Osteocyte (in vitro differentiated cells): ENCODE measurements around the gene CUBN. TPM values are rescaled to one million over a fixed set of nuclear protein-coding genes. Genes with fewer than 3 reads are reported as not detected.
"Not testable (repeated sequence)": the region's sequence is repeated elsewhere in the genome, so short reads cannot be mapped to it uniquely, and the experiment has no call there.

ENCODE experiments used
- DNase-seq: peaks from one replicate; pipeline ENCODE4 v3.0.0; 2021; ENCODE audit warnings: mixed read lengths; ENCODE audit not compliant: unreplicated experiment; ENCODE audit errors: extremely low spot score
- H3K27ac Mint-ChIP-seq: one replicate; pipeline ENCODE4 v1.8.0; 2021; ENCODE audit warnings: mild to moderate bottlenecking, mixed read lengths; ENCODE audit not compliant: unreplicated experiment
- H3K27me3 Mint-ChIP-seq: one replicate; pipeline ENCODE4 v1.8.0; 2021; ENCODE audit warnings: mixed read lengths; ENCODE audit not compliant: unreplicated experiment
- H3K36me3 Mint-ChIP-seq: one replicate; pipeline ENCODE4 v1.8.0; 2021; ENCODE audit warnings: mixed read lengths; ENCODE audit not compliant: unreplicated experiment
- H3K4me1 Mint-ChIP-seq: one replicate; pipeline ENCODE4 v1.8.0; 2021; ENCODE audit warnings: mixed read lengths; ENCODE audit not compliant: unreplicated experiment
- H3K4me3 Mint-ChIP-seq: one replicate; pipeline ENCODE4 v1.8.0; 2021; ENCODE audit warnings: mild to moderate bottlenecking, moderate library complexity, mixed read lengths; ENCODE audit not compliant: unreplicated experiment
- H3K9me3 Mint-ChIP-seq: one replicate; pipeline ENCODE4 v1.8.0; 2021; ENCODE audit warnings: mixed read lengths; ENCODE audit not compliant: unreplicated experiment
- total RNA-seq: library from RNA; stranded (reverse); gene quantifications from 2 replicates; pipeline ENCODE4 v1.2.1, GENCODE V29; 2021
- TF ChIP-seq, protein P1 (sequence below): fragments of 200-600 bp; sonication (generic); IDR thresholded peaks from 2 replicates; pipeline ENCODE4 v1.5.0; 2021; ENCODE audit warnings: antibody characterized with exemption, mild to moderate bottlenecking, moderate library complexity

CUBN gene
- total RNA-seq, 1 donor from 2014 or later: 1.4 TPM

DNA sequence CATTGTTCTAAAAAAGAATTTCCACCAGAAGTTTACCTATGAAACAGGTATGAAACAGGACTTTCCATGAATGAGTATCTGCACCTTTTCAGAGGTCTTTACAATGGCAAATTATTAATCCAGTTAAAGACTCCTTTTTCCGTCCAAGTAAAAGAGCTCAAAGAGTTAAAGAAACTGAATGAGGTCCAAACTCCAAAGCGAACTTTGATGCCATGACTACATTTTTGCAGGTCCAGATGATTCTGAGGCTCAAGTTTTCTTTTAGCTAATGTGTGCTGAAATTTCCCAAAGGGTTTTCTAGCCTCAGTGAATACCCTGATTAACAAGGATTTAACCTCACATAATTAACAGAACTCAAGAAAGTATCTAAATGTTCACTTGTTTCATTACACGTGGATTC is 9.8 kb downstream of the CUBN start:
- H3K36me3 Mint-ChIP-seq: peaks cover 2% of the 10 kb centered on the region
- DNase-seq: no peak
- TF ChIP-seq, protein P1, sequence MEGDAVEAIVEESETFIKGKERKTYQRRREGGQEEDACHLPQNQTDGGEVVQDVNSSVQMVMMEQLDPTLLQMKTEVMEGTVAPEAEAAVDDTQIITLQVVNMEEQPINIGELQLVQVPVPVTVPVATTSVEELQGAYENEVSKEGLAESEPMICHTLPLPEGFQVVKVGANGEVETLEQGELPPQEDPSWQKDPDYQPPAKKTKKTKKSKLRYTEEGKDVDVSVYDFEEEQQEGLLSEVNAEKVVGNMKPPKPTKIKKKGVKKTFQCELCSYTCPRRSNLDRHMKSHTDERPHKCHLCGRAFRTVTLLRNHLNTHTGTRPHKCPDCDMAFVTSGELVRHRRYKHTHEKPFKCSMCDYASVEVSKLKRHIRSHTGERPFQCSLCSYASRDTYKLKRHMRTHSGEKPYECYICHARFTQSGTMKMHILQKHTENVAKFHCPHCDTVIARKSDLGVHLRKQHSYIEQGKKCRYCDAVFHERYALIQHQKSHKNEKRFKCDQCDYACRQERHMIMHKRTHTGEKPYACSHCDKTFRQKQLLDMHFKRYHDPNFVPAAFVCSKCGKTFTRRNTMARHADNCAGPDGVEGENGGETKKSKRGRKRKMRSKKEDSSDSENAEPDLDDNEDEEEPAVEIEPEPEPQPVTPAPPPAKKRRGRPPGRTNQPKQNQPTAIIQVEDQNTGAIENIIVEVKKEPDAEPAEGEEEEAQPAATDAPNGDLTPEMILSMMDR: no peak
- peaks cover 15% of the 10 kb centered on the region for H3K4me1 Mint-ChIP-seq
- no peaks in the 10 kb centered on the region for H3K9me3 Mint-ChIP-seq
- no peak overlapping the region for H3K4me3 Mint-ChIP-seq
- H3K27me3 Mint-ChIP-seq: no peaks in the 10 kb centered on the region
- no peak overlapping the region for H3K27ac Mint-ChIP-seq

DNA sequence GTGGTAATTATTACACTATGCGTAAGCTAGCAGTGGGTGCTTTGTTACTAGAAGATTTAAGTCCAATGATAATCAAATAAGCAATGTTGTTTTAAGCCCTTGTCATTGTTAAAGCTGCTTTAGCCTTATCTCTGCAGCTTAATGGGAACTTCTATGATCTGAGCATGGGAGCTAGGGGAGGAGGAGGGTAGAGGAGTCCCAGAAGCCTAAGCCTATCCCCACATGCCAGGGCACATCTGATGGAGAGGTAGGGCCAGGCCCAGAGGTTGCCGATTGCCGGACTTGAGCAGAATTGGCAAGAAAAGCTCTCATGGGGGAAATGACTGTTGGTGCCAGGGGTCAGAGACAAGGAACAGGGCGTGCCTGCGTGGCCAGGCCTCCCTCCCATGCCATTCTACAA is 13.4 kb downstream of the CUBN start:
- TF ChIP-seq, protein P1: no peak
- H3K36me3 Mint-ChIP-seq: peaks cover 5% of the 10 kb centered on the region
- no peaks in the 10 kb centered on the region for H3K27me3 Mint-ChIP-seq
- no peak overlapping the region for H3K4me3 Mint-ChIP-seq
- peaks cover 3% of the 10 kb centered on the region for H3K4me1 Mint-ChIP-seq
- no peak for DNase-seq
- H3K27ac Mint-ChIP-seq: no peak overlapping the region
- H3K9me3 Mint-ChIP-seq: no peaks in the 10 kb centered on the region

DNA sequence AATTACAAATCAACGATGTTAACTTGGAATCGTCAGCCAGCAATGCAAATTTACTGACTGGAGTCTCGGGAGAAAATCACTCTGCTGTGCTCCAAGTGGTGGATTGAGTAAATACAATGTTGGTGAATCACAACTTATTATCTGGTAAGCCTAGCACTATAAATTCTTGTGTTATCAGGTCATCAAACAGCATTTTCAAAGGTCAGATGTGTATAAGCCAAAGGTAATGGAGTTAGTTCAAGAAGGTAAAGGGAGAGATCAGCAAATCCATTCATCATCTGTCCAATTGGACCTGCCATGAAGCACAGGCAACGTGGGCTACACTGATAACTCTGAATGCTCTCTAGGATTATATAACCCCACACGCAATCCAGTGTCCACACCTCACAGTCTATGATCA is 13.9 kb downstream of the CUBN start:
- H3K4me3 Mint-ChIP-seq: no peak overlapping the region
- TF ChIP-seq, protein P1: no peak
- DNase-seq: no peak
- peaks cover 5% of the 10 kb centered on the region for H3K36me3 Mint-ChIP-seq
- peaks cover 3% of the 10 kb centered on the region for H3K4me1 Mint-ChIP-seq
- H3K9me3 Mint-ChIP-seq: no peaks in the 10 kb centered on the region
- no peaks in the 10 kb centered on the region for H3K27me3 Mint-ChIP-seq
- no peak overlapping the region for H3K27ac Mint-ChIP-seq

DNA sequence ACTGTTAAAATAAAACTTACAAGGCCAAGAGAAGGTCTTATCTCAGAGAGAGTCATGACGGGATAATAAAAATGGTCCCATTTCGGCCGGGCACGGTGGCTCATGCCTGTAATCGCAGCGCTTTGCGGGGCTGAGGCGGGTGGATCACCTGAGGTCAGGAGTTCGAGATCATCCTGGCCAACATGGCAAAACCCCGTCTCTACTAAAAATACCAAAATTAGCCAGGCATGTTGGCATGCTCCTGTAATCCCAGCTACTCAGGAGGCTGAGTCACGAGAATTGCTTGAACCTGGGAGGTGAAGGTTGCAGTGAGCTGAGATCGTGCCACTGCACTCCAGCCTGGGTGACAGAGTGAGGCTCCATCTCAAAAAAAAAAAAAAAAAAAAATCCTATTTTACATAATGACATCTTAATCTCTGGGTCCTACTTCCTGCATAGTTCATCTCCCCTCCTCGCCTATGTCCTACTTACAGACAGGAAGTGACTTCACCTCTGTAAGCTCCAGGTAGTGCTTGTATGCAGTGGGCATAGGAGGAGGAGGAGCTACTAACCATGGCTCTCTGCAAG is 14.7 kb downstream of the CUBN start:
- not testable (repeated sequence) for H3K4me3 Mint-ChIP-seq, H3K9me3 Mint-ChIP-seq, DNase-seq, H3K27me3 Mint-ChIP-seq, H3K36me3 Mint-ChIP-seq, H3K27ac Mint-ChIP-seq, H3K4me1 Mint-ChIP-seq

DNA sequence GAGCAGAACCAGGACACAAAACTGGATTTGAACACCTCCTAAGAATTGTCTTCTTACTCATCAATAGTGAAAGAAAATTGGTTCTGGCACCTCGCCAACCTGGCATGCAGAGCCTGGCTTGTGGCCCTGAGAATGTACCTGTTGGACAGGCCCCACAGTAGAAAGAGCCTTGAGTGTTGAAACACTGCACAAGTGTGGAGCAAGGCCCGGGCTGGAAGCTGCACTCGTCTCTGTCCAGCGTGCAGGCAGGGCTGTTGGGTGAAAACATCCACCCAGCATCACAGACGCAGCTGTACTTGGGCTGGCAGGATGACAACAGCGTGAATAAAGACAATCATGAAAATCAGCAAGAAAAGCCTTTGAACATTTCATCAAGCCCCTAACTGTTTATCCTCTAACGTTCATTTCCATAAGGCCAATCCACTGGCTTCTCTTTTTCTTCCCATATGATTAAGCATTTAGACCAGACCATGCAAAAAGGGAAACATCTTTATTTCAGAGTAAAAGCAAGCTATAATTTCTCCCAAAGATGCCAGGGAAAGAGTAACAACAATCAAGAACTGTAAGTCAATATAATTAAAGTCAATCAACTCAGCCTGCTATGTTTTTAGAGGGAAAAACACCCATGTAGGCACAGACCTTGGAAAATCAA is 15.6 kb downstream of the CUBN start:
- no peaks in the 10 kb centered on the region for H3K9me3 Mint-ChIP-seq
- H3K4me3 Mint-ChIP-seq: no peak overlapping the region
- TF ChIP-seq, protein P1: no peak
- H3K27me3 Mint-ChIP-seq: no peaks in the 10 kb centered on the region
- peaks cover 11% of the 10 kb centered on the region for H3K4me1 Mint-ChIP-seq
- DNase-seq: no peak
- no peak overlapping the region for H3K27ac Mint-ChIP-seq
- H3K36me3 Mint-ChIP-seq: peaks cover 3% of the 10 kb centered on the region
